Activated CD4-positive, alpha-beta T cell treated with anti-CD3 and anti-CD28 coated beads, Interleukin-2, amount 50 U/mL, for 16 hours (primary cell): ENCODE results near the gene ZNF8.
"Not testable (repeated sequence)": the region's sequence is repeated elsewhere in the genome, so short reads cannot be mapped to it uniquely, and the experiment has no call there.

Source experiments
- DNase-seq: peaks from one replicate; pipeline ENCODE4 v3.0.0-alpha.2; 2020

Gene ZNF8

GRCh38 chr19:58278541-58279041 lies at the start of gene ZNF8:
TSS of gene ZNF8 (plus strand) at chr19:58278955. CDS start at chr19:58279082, 127 bp downstream.
- DNase-seq: peak; percentile 98

- peak; percentile 18 for DNase-seq
These were observed 49.5 kb upstream of the ZNF8 start for GRCh38 chr19:58229255-58229639.

GRCh38 chr19:58237324-58237723 lies 41.4 kb upstream of the ZNF8 start:
- no peak for DNase-seq

DNA sequence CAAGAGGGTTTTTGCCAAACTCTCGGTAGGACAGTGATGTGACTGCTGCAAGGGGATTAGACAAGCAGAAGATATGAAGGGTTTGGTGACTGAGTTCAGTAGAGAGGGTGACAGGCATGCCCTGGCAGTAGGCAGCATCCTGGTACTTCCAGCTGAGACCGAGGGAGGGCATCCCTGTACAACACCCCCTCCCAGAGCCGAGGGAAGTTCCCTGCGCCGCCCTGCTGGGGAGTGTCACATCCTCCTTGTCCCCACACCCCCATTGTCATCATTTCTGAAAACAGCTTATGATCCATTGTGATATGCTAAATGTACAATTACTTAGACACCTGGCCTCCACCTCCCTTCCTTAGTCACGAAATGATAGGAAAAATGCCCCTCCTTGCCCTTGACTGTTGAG lies 35.4 kb upstream of the ZNF8 start:
- DNase-seq: no peak

DNA sequence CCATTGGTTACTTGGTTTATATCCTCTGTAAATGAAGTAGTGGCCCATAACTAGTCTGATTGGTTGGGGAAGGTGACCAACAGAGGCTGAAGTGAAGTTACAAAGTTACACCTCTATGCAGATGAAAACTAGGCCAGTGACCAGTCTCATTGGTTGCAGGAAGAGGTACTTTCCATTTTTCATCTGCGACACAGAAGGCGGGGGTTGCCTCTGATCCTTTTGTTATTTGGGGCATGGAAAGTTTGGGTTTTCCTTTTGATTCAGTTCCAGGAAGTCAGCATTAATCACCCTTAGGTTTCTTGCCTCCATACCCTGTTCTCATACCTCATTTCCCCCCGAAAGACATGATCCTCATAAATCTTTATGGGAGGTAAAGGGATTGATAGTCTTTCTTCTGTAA lies 29.9 kb upstream of the ZNF8 start:
- DNase-seq: no peak

DNA sequence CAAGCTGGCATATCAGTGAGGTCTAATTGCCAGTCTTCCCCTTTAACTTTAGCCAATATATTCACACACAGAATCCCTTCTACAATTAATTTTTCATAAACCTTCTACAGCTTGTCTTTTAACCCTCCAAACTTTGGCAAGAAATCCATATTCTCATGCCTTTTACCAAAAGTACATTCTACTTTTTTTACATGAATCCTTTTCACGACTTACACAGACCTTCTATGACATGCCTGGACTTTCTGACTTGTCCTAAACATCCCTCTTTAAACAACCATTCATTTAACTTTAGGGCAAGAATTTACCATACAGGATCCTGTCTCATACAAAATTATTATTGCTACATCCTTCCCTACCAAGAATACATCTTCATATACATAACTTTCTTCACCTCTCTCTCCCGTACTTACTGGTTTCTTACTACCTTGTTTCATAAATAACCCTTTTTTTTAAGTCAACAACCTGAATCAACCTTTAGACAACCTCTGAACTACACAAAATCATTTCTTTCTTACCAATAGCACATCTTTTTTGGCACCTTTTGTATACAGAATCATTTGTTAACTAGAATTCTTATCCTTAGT lies 26.6 kb upstream of the ZNF8 start:
- DNase-seq: no peak

GRCh38 chr19:58258259-58258658 lies 20.5 kb upstream of the ZNF8 start:
- not testable (repeated sequence) for DNase-seq

- DNase-seq: no peak
These were observed 17.2 kb upstream of the ZNF8 start for GRCh38 chr19:58261600-58261967.

DNA sequence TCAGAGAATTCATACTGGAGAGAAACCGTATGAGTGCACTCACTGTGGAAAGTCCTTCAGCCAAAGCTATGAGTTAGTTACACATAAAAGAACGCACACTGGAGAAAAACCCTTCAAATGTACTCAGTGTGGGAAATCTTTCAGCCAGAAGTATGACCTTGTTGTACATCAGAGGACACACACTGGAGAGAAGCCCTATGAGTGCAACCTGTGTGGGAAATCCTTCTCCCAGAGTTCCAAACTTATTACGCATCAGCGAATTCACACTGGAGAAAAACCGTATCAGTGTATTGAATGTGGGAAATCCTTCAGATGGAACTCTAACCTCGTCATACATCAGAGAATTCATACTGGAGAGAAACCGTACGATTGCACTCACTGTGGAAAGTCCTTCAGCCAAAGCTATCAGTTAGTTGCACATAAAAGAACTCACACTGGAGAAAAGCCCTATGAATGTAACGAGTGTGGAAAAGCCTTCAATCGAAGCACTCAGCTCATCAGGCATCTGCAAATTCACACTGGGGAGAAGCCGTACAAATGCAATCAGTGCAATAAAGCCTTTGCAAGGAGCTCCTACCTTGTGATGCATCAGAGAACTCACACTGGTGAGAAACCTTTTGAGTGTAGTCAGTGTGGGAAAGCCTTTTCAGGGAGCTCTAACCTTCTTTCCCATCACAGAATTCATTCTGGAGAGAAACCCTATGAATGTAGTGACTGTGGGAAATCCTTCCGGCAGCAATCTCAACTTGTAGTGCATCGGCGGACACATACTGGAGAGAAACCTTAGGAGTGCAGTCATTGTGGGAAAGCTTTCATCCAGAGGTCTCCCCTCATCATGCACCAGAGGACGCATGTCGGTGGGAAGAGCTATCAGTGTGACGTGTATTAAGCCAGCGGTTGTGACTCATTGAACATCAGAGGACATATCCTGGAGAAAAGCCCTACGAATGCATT lies 16.5 kb upstream of the ZNF8 start:
- no peak for DNase-seq

DNA sequence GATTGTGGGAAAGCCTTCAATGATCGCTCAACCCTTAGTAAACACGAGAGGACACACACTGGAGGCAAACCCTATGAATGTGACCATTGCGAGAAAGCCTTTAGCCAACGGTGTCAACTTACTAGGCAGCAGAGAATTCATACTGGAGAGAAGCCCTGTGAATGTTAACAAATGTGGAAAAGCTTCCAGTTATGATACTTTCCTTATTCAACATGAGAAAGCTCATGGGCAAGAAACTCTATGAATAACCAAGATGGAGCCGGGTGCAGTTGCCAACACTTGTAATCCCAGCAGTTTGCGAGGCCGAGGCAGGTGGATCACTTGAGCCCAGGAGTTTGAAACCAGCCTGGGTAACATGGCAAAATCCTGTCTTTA lies 15.8 kb upstream of the ZNF8 start:
- DNase-seq: no peak

DNA sequence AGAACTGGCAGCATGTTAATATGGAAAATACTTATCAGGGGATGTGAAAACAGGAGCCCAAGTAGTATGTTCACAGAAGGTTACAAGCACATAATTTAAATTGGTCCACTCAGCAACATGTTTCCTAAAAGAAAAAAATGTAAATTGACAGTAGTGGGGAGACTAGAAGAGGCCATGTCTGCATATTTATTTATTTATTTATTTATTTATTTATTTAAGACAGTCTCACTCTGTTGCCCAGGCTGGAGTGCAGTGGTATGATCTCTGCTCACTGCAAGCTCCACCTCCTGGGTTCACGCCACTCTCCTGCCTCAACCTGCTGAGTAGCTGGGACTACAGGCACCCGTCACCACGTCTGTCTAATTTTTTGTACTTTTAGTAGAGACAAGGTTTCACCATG lies 13.7 kb upstream of the ZNF8 start:
- DNase-seq: no peak

DNA sequence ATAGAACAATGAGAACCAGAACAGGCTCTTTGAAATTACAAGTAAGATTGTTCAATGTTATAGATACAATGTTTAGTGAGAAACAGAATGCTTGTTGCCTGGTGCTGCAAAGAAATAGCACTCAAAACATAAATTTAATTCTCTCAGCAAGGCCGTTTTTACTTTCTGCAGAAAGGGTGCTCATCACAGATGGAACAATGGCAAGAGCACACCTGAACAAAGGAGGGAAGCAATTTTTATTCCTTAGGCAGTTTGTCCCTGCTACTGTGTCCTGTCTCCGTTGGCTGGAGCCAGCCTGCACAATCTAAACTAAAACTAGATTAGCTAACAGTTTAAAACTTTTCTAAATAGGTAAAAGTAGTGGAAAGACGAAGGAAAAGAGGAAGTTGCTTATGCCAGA lies 10.4 kb upstream of the ZNF8 start:
- DNase-seq: no peak

- no peak for DNase-seq
These were observed 4.0 kb upstream of the ZNF8 start for GRCh38 chr19:58274771-58275201.

GRCh38 chr19:58275564-58275963 lies 3.2 kb upstream of the ZNF8 start:
- DNase-seq: no peak

DNA sequence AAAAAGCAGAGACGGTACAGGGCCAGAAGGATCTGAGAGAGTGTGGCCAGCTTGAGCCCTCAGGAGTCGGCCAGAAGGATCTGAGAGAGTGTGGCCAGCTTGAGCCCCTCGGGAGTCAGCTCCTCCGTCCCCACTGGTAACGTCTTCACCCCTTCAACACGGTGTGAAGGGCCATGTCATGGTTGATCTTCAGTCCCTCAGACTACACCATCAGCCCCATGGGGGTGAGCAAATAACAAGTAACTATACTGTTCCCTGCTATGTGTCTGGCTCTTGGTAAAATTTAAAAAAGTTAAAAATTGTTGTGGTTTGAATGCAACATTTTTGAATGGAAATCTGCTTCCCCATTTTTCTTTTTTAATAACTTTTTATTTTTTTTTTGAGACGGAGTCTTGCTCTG lies 1.6 kb upstream of the ZNF8 start:
- DNase-seq: no peak

GRCh38 chr19:58277748-58278540 lies 811 bp upstream of the ZNF8 start:
- no peak for DNase-seq

DNA sequence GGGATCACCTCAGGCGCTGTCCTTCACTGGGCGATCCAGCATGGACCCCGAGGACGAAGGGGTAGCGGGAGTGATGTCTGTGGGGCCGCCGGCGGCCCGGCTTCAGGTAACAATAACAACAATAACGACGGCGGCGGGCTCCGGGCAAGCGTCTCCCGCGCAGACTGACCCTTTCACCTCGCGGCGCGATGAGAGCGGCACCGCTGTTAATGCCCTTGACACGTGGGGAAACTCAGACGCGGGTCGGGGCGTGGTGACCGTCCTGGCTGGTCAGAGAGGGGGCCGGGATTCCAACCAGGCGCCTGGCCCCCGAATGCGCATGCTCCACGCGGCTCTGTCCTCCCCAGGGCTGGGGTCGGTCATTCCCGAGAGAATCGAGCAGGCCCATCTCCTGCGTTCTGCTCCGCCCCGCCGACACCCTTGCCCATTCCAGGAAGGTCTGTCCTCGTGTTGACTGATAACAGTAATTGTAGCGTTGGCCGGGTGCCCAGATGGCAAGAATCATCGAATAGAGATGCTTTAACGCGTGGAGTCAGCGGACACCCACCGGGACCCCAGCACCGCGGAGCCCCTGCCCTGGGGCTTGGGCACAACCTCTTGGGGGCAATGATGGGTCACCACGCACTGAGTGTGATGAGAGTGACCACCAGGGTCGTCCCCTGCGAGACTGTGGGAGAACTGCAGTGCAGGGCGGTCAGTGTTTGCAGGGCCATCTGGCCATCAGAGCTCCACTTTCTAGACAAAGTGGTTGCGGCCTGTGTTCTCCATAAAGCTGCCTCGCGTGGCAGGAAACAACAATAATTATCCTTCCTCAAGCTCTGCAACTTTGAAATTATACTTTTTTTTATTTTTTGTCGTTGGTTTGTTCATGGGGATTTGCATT lies 528 bp downstream of the ZNF8 start:
- DNase-seq: peak; percentile 42

DNA sequence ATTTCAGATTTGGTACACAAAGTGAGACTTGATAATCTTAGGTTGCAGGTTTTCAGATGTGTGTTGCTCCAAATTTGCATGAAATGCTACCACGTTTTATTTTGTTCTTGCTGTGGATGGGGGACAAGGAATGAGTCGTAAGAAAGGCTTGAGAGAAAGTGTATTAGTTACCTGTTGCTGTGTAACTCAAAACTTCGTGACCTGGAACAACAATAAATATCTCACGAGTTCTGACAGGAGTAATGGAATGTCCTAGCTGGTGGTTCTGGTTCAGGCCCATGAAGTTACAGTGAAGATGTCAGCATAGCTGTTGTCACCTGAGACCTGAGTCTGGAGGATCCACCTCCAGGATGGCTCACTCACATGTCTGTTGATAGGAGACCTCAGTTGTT lies 1.2 kb downstream of the ZNF8 start:
- DNase-seq: no peak

DNA sequence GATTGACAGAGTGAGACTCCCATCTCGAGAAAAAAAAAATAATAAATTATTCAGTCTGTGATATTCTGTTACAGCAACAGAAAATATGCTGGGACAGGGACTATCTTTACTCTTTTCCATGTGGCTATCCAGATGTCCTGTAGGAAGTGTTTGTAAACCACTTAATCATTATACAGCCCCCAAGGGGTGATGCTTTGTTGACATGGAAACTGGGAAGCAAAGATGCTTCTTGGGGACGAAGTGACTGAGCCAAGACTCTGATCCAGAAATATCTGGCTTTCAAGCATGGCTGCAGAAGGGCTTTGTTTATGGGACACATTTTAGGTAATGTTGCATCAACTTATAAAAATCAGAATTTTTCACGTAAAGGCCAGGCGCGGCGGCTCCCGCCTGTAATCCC lies 5.4 kb downstream of the ZNF8 start:
- no peak for DNase-seq

DNA sequence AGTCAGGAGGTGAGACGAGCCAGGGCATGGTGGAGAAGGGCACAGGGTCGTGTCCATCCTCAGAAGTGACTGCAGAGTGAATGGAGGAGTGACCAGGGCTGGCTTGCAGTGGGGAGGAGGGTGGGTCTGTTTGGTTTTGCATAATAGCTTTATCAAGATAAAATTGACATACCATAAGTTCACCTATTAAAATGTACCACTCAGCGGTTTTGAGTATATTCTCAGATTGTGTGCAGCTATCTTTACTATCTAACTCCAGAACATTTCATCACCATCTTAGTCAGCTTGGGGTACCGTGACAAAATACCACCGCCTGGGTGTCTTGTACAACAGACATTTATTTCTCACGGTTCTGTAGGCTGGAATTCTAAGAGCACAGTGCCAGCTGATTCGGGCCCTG lies 13.2 kb downstream of the ZNF8 start:
- DNase-seq: no peak

- no peak for DNase-seq
These were observed 16.1 kb downstream of the ZNF8 start for GRCh38 chr19:58294743-58295374.

- no peak for DNase-seq
These were observed 17.3 kb downstream of the ZNF8 start for GRCh38 chr19:58296104-58296503.
